ENCODE results near the gene POU5F2. TPM values are rescaled to one million over a fixed set of nuclear protein-coding genes. Genes with fewer than 3 reads are reported as not detected.

The POU5F2 gene
- total RNA-seq, 4 donors from 2014 or later: 1.4 to 7.1 (median 2.7) TPM

DNA sequence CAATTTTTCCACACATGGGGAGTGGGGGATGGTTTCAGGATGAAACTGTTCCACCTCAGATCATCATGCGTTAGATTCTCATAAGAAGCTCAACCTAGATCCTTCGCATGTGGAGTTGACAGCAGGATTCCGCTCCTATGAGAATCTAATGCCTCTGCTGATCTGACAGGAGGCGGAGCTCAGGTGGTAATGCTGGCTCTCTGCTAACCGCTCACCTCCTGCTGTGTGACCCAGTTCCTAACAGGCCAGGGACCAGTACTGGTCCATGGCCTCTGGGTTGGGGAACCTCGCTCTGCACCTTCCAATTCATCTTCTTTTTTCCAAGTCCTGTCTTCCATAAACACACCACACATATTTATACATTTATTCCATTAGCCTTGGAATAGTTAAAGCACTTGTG is 33.0 kb downstream of the POU5F2 start:
- no peaks in the 10 kb centered on the region for H3K9me3 ChIP-seq
- WGBS: 95% methylated on average over 6 of the region's 6 CpGs
- no peak for DNase-seq (ENCODE audit: low spot score in 2 of 2)
- H3K27me3 ChIP-seq: no peaks in the 10 kb centered on the region
- TF ChIP-seq POLR2A (IDR thresholded peaks at IDR 0.05) (no peak), EP300 (IDR thresholded peaks at IDR 0.05) (no peak), POLR2AphosphoS5 (IDR thresholded peaks at IDR 0.05) (no peak)
- H3K27ac ChIP-seq: no peak overlapping the region
- H3K4me3 ChIP-seq: no peak overlapping the region
- H3K4me1 ChIP-seq: no peaks in the 10 kb centered on the region
- H3K36me3 ChIP-seq: no peaks in the 10 kb centered on the region

GRCh38 chr5:93705896-93706295 is 35.5 kb downstream of the POU5F2 start:
- 94% methylated on average over 1 of the region's 1 CpG for WGBS
- Histone ChIP-seq H3K27ac (no peak overlapping the region), H3K27me3 (no peaks in the 10 kb centered on the region), H3K4me3 (no peak overlapping the region), H3K4me1 (no peaks in the 10 kb centered on the region), H3K36me3 (no peaks in the 10 kb centered on the region), H3K9me3 (no peaks in the 10 kb centered on the region)
- TF ChIP-seq EP300 (IDR thresholded peaks at IDR 0.05): no peak
- TF ChIP-seq POLR2AphosphoS5 (IDR thresholded peaks at IDR 0.05): no peak
- no peak for DNase-seq (ENCODE audit: low spot score in 2 of 2)

DNA sequence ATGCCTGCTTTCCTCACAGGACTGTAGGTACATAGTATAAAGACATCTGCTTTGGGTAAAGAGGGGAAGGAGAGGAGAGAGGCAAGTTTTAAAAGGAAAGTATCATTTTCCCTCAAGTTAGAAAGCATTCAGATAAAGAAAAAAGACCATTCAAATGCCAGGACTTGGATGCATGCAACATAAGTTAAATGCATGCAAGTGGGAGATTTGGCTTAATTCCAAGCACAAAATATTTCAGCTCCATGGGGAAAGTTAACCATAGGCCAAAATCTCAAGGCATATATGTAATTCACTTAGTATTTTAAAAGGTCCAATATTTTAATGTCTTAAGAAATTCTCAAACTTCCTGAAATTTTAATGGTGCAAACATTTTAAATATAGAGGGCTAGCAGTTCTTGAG is 36.4 kb downstream of the POU5F2 start:
- TF ChIP-seq POLR2A (IDR thresholded peaks at IDR 0.05): no peak
- TF ChIP-seq EP300 (IDR thresholded peaks at IDR 0.05): no peak
- Histone ChIP-seq H3K9me3 (no peaks in the 10 kb centered on the region), H3K27ac (no peak overlapping the region), H3K36me3 (no peaks in the 10 kb centered on the region), H3K4me3 (no peak overlapping the region), H3K4me1 (no peaks in the 10 kb centered on the region), H3K27me3 (no peaks in the 10 kb centered on the region)
- no peak for DNase-seq (ENCODE audit: low spot score in 2 of 2)

DNA sequence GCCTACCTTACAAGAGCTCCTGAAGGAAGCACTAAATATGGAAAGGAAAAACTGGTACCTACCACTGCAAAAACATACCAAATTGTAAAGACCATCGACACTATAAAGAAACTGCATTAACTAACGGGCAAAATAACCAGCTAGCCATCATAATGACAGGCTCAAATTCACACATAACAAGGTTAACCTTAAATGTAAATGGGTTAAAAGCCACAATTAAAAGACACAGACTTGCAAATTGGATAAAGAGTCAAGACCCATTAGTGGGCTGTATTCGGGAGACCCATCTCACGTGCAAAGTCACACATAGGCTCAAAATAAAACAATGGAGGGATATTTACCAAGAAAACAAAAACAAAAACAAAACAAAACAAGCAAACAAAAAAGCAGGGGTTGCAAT is 49.4 kb downstream of the POU5F2 start:
- Histone ChIP-seq H3K4me3 (no peak overlapping the region), H3K36me3 (no peaks in the 10 kb centered on the region), H3K9me3 (no peaks in the 10 kb centered on the region), H3K4me1 (no peaks in the 10 kb centered on the region), H3K27ac (no peak overlapping the region), H3K27me3 (no peaks in the 10 kb centered on the region)
- 91% methylated on average over 4 of the region's 4 CpGs for WGBS
- DNase-seq (ENCODE audit: low spot score in 2 of 2): no peak
- TF ChIP-seq POLR2AphosphoS5 (IDR thresholded peaks at IDR 0.05): no peak
- no peak for TF ChIP-seq EP300 (IDR thresholded peaks at IDR 0.05)
- no peak for TF ChIP-seq CTCF (IDR thresholded peaks at IDR 0.05)
- no peak for TF ChIP-seq POLR2A (IDR thresholded peaks at IDR 0.05)

Other genes with a start within 250 kb of the POU5F2 start
- gene NR2F1-AS1, start 160.4 kb downstream of the POU5F2 start, total RNA-seq: 1 to 10 TPM in 3 of 4 donors, under 1 TPM in 1; 0.76 to 1.4 (median 1.2) TPM
- 1 to 10 TPM in 2 of 4 donors, under 1 TPM in 2; 0.49 to 3.1 (median 1.3) TPM for gene NR2F1, start 158.4 kb downstream of the POU5F2 start, total RNA-seq